ENCODE results near the gene KCNIP1.
"Not testable (repeated sequence)": the region's sequence is repeated elsewhere in the genome, so short reads cannot be mapped to it uniquely, and the experiment has no call there.

The KCNIP1 gene

DNA sequence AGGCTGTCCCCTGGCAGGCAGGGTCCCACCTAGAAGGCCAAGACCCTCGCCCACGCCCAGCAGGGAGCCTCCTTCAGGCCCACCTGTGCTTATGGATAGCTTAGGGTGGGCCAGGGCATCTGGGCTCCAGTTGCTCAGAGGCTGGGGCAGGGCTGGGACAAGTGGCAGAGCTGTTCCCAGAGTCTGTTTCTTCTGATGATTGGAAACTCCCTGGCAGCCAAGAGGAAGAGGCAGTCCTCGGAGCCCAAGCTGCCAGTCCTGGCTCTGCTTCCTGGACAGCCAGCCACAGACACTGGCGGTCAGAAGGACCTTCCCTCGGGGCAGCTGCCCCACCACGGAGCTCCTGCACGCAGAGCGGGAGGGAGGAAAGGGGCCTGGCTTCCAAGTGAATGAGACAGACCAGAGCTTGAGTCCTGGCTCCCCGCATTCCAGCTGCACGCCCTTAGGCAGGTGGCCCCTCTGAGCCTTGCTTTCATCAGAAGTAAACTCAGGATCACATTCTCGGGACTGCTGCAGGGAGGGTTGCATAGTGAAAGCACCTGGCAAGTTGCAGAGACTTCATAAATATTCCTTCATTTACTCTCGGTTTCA, 241.8 kb downstream of the KCNIP1 start:
- DNase-seq, result no peak

DNA sequence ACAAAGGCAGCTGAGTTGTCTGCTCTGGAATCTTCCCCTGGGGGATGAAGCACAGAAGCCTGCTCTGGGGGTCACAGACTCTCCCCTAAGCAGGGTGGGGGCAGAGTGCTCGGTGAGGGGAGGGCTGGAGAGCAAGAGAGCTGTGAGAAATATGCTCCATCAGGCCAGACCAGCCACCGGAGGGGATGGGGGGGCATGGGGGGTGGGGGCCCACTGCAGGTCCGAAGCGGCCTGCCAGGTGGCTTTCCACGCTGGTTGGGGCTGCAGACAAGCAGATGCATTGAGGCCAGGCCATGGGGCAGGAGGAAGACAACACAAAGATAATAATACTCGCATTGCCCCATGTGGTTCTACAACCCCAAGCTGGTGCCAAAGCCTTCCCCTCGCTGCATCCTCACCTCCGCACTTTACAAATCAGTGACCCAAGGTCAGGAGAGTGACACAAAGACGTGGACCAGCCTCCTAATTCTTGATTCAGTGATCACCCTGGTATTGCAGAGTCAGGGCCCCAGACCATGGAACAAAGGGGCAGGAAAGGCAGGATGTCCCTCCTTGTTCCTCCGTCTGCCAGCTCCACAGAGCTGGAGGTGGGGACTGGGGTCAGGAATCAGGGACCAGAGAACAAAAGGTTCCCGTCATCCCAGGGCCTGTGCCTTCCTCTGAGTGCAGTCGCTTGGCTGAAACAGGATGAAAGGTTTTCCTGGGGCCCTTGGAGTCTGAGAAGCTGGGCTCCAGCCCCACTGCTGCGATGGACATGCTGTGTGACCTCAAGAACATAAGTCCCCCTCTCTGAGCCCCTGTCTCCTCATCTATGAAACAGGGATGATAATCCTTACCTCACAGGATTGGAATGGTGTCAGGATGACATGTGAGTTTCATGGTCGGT, 242.5 kb downstream of the KCNIP1 start:
- no peak for DNase-seq

DNA sequence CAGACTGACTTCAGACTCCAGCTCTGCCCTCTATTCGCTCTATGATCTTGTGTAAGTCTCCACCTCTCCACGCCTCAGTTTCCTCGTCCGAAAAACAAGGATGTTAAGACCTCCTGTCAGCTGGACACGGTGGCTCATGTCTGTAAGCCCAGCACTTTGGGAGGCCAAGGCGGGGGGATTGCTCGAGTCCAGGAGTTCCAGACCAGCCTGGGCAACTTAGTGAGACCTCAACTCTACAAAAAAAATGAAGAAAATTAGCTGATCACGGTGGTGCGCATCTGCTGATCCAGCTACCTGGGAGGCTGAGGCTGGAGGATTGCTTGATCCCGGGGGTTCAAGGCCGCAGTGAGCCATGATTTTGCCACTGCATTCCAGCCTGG, 243.1 kb downstream of the KCNIP1 start:
- DNase-seq, result no peak

DNA sequence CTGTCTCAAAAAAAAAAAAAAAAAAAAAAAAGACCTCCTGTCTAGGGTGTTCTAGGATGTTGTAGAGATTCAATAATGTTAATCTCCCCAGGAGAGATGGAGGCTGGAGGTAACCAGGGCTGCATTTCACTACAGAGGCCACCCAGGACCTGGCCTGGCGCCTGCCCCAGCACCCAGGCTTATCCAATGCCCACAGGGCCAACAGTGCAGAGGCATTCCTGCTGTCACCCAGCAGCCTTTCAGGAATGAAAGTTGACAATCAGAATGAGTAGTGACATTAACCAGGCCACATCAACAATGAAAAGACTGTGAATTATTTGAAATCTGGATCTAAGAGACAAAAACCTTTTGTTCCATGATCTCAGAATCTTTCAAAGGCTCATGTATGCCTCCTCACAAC, 243.5 kb downstream of the KCNIP1 start:
- no peak for DNase-seq

DNA sequence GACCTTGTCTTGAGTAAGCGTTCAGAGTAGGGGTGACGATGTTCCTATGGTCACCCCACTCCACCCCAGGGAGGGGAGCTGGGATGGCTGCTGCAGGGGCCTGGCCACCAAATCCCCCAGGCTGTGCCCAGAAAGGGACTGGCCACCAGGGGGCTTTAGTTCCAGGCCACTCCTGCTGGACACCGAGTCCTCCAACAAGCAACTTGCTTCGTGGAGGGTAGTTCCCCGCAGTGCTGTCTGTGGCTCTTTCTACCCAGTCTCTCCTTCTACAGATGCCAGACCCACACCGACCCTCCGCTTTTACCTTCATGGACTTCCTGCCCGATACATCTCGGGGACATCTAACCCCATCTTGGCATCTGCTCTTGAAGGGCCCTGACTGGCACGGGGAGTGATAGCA, 244.0 kb downstream of the KCNIP1 start:
- DNase-seq, result no peak

DNA sequence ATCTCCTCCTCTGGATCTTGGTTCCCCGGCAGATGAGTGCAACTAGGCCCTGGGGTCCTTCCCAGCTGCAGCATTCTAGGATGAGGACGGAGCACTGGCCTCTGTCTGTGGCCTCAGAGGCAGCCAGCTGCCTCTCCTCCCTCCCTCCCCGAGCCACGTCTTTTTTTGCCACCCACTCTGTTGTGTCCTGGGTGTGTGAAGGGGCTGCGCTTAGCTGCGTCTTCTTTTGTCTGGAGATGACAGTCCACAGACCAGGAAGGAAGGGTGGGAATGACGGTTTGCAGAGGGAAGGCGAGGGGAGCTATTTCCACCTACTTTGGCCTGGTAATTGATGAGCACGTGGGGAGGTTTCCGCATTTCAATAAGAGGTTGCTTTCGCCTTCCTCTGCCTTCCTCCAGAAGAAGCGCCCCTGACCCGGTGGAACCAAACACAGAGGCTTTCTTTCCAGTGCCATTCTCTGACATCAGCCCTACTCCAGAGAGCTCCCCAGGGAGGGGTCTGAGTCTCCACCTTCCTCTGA, 245.2 kb downstream of the KCNIP1 start:
- DNase-seq, result no peak

DNA sequence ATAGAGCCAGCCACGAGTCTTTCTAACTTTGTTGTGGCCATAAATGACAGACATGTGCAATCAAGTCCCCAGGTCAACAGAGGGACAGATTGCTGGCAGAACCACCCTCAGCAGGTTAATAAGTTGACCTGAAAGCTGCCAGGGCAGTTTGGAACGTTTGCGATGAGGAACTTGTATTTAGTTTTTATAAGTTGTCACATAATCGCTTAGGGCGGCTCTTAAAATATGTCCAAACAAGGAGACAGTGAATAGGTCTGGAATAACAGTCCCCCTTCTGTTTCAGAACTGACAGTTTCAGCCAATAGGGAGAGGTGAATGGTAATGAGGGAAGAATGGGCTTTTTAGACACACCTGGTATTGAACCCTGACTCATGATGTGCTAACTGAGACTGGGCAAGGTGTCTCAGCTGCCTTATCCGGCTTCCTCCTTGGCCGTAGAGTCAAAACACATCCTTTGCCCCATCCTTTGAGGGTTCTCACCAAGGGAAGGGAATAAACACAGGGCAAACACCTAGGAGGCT, 246.2 kb downstream of the KCNIP1 start:
- DNase-seq, result no peak

DNA sequence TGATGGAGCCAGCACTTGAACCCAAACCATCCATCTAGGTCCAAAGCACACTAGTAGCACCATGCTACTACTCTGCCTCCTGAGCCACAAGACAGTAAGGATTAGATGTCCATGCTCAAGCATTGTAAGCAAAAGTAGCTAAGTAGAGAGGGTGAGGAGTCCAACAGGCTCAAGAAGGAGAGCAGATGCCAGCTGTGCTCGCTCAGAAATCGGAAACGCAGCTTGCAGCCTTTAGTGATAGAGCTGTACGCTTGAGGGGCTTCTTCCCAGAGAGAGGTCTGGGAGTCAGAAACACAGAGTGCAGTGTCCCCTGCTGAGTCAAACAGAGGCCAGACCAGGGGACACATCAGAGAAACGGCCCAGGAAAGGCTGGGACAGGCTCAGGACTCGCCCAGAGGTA, 247.0 kb downstream of the KCNIP1 start:
- DNase-seq, result no peak

DNA sequence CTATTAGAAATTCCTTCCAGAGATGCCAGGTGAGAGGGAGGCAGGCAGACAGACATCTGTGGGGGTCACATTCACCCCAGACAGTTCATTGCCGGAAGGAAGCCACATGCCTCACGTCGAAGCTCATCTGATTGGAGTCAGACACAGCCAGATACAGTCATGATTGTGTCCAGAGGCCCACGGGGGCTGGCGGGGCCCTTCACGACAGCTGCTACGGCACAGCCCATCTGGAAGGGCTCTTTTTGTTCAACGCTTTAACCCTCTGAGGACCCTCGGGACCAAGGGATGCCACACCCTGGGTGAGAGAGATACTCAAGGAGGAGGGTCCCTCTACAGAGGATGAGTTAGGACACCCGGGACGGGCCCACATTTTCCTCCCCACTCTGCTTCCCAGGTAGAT, 247.8 kb downstream of the KCNIP1 start:
- DNase-seq, result no peak

DNA sequence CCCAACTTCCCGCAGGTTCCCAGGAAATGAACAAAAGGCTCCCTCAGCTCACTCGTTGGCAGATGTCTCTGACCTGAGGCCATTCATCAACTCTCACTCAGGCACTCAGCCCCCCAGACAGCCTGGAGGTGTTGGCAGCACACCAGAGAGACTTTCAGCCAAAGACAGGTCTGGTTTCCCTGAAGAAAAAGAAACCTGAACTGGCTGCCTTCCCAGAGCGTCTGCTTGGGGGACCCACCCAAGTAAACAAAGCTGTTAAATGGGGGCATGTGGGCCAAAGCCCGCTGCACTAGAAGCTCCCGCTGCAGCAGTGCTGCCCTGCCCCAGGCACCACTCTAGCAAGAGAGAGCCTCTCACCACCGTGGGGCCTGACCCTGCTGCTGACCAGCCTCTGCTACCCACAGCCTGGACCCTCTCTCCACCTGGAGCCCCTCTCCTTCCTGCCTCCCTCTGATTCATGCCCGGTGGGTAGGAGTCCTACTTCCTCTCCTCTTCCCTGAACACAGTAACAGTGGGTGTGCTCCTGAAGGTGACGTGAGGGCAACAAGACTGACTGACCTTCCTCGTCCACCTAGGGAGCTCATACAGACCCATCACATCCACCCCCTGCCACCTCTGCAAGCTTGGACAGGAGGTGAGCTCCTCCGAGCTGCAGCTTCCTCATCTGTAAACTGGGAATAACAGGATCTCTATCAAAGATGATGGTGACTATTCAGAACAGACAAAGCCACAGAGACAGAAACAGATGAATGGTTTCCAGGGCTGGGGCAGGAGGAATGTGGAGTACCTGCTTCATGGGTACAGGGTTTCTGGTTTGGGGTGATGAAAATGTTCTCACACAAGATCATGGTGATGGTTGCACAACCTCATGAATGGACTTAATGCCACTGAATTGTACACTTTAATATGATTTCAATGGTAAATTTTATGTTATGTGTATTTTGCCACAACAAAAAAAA, 248.7 kb downstream of the KCNIP1 start:
- DNase-seq, result no peak

DNA sequence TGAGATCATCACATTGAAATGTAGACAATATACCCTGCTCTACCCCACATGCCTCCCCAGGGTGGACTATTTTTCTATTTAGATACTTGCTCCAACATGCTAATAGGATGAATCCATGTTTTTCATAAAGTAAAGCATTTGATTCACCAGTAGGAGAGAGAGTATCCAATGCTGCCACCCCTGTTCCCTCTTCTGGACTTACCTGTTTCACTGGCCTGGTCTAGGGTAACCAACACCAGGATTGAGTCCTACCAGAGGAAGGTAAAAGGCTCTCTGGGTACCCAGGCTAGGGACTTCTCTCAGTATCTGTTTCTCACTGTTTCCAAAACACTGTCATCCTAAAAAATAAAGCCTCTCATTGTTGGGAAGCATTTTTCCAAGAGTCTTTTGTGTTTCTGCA, 249.5 kb downstream of the KCNIP1 start:
- no peak for DNase-seq

DNA sequence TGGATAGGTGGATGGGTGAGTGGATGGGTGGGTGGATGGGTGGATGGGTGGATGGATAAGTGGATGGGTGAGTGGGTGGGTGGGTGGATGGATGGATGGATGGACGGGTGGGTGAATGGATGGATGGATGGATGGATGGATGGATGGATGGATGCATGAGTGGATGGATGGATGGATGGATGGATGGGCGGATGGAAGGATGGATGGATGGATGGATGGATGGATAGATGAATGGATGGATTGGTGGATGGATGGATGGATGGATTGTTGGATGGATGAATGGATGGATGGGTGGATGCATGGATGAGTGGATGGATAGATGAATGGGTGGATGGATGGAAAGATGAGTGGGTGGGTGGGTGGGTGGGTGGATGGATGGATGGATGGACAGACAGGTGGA, 250.7 kb downstream of the KCNIP1 start:
- not testable (repeated sequence) for DNase-seq

DNA sequence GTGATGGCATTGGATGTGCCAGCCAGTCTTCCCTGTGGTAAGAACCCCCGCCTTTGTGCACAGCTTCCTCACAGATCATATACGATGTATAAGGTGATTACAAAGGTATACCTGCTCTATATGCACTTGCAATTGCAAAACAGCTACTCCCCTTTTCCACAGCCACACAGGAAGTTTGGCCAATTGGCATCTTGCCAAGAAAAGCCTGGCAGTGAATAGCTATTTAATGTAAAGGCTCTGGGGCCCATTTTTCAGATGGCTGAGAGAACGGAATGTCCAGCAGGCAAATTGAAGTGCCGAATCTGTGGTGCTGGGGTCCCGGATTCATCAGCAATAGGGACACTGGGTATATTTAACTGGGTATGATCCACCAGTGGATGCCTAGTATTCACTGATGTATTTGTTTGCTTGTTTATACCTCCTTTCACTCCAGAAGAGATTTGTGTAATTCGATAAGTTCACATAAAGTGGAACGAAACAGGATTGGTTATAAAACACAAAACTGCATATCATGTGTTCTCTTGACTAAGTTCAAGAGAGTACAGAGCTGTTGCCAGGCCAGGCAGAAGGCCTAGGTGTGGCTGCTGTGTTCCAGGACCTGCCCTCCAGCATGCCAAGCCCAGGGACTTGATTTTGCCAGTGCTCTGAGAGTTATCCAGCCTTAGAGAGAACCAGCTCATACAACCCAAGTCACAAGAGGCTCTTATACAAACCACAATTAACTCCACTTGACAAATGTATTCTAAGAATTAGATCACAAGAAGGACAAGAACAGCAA, 252.0 kb downstream of the KCNIP1 start:
- DNase-seq, result no peak

DNA sequence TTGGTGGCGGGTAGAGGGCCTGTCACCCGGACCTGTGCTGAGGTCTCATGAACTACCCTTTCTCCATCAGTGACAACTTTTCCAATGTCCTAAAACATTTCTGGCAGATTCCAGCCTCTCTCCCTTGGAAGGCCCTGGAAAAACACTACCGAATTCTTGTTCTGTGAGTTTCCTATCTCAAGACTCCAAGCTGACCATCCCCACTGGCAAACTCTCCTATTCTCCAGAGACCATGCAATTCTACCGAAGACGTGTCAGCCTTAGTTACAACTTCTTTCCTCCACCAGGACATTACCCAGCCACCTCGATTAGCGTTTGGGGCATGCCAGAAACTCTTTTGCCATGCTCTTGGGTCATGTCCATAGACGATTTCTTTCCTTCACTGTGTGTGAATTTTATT, 252.9 kb downstream of the KCNIP1 start:
- no peak for DNase-seq

DNA sequence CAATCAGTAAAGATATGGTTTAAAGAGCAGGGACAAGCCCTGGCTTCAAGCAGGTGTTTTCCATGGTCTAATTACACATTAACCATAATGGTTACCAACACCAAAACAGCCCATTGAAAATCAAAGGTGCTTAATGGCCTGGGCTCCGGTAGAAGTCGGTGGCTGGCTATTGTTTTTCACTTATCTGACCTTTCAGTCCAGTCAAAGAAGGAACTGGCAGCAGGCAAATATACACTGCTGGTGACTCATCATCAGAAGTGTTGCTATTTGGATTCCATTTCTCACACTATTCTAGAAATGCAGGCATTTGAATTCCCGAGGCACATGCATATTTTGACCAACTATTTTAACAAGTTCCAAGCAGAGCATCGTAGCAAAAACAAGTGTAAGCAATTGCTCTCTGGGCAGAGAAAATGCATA, 253.4 kb downstream of the KCNIP1 start:
- DNase-seq, result no peak

DNA sequence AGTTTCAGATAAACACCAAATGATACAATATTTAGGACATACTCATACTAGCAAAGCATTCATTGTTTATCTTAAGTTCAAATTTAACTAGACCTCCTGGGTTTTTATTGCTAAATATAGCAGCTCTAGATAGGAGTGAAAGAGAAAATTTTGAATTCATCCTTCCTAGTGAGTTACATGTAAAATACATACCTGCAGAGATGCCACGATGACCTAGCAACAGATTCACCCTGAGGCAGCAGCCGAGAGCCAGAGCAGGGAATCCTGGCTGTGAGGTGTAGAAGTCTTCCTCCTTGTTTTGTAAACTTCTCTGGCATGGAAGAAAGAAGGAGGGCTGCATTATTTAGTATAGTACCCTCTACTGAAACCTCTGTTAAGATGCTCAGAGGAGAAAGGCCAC, 253.8 kb downstream of the KCNIP1 start:
- DNase-seq, result no peak

DNA sequence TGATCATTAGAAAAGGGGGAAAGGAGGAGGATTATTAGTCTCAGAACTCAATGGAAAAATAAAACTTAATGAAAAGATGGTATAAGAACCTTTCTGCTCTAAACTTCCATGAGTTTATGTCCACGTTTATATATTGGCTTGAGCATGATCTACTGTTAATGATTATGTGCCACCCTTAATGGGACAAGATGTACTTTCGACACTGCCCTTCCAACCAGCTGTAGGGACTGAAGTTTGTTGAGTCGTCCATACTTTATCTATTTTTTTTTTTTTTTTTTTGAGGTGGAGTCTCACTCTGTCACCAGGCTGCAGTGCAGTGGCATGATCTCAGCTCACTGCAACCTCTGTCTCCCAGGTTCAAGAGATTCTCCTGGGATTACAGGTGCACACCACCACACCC, 254.7 kb downstream of the KCNIP1 start:
- no peak for DNase-seq

DNA sequence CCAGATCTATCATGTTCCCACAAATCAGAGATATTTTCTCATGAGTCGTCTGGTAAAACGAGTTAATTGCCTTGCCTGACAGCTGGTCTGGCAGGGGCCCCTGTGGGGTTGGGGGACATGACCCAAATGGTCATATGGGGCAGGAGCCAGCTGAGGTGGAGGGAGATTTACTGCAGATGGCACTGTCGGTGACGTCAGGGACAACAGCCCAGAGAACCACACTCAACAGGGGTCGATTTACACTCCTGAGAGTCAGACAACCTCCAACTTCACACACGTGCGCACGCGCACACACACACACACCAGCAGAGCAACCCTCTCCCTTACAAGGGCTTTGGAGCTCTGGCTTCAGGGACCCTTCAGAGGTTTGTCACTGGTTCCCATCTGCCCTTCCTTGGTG, 256.3 kb downstream of the KCNIP1 start:
- DNase-seq, result no peak

DNA sequence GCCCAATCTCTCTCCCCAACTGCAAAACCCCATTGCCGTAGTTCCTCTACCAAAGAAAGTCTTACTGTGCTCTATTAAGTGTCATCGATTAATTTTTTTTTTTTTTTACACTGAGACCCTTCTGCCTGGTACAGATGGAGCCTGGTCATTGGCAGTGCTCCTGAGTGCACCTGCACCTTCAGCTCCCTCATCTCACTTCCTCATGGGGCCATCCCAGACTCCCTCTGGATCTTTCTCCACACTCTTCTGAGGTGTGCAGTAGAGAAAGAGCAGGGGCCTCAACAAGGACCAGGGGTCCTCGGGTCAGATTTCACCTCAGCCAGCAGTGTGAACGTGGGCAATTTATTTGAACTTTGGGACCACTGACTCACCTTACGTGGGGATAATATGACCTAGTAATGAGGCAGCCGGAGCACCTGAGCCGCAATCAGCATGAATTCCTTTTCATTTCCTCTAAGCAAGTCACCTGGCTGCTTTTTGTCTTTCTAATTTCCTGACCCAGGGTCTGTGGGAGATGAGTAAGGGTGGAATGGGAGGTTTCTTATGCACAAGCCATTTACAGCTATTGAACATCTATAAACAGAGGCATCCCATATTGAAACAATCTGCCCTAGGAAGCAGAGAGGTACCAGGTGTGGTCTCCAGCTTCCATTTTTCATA, 257.4 kb downstream of the KCNIP1 start:
- no peak for DNase-seq

DNA sequence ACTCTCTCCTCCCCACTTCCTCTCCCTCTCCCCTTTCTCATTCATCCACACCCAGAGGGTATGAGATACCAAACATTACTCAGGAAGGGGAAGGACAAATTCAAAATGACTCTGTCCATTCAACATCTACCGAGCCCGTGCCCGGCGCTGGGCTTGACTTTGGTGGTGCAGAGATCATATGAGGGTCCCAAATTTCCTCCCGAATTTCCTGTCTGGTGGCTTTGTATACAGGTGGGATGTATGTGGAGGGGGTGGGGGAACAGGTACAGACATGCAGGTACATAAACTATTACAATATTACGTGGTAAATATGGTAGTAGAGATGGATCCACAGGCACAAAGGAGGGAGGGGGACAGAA, 257.9 kb downstream of the KCNIP1 start:
- no peak for DNase-seq

Measured in anterior cingulate cortex (tissue), 58 donors.